Measurements from ENCODE around the gene DIDO1.

Gene DIDO1

DNA sequence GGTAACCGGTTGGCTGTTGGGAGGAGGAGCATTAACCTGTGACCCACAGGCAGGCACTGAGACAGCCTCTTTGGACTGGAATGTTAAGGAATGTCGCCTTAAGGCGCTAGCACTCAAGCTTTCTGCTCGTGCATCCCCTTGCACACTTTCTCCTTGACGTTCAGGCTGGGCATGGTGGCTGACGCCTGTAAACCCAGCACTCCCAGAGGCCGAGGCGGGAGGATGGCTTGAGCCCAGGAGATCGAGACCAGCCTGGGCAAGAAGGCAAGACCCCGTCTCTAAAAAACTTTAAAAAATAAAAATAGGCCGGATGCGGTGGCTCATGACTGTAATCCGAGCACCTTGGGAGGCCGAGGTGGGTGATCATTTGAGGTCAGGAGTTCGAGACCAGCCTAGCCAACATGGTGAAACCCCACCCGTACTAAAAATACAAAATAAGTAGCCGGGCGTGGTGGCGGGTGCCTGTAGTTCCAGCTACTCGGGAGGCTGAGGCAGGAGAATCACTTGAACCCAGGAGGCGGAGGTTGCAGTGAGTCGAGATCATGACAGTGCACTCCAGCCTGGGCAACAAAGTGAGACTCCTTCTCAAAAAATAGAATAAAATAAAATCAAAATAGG lies 9.8 kb upstream of the DIDO1 start:
- CTCF ChIA-PET, result interaction anchor here (2.7 kb wide), 2 partner anchors 9 to 36 kb away, joined by 9 to 11 read pairs; no protein-coding TSS in a partner anchor
- no peak overlapping the region for H3K27ac Mint-ChIP-seq
- peak overlapping the region; percentile 99 for H3K4me3 Mint-ChIP-seq

DNA sequence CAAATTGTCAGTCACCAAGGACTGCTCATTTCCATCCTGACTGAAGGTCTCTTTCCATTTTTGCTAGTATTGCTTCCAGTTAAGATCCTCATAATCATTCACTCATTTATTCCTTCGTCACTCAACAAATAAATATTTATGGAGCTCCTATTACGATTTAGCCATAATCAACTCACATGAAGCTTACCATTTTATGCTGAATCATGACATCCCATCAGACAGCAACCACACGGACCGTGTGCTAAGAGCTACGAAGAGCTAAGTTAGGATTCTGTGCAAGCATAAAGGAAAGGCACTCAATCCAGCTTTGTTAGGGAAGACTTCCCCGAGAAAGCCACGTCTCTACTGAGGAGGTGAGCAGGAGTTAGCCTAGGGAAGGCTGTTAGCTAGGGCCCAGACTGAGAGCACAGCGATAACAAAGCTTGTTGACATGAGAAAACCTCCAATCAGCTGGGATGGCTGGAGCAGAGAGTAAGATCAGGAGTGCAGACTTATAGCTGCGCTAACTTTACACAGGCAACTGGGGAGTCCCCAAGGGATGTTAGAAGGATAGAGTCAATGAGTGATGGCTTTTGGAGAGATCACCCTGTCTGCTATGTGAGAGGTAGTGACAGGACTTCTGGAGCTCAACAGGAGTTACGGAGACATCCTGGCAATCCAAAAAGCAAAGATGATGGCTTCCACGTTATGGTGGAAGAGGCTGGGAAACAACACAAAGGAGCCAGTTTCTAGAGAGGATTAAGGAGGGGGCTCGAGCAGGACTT lies 9.1 kb upstream of the DIDO1 start:
- no peak for DNase-seq
- Mint-ChIP-seq H3K27me3 (no peaks in the 10 kb centered on the region), H3K4me1 (peaks cover 43% of the 10 kb centered on the region), H3K9me3 (no peaks in the 10 kb centered on the region), H3K4me3 (no peak overlapping the region), H3K36me3 (peaks cover 21% of the 10 kb centered on the region), H3K27ac (no peak overlapping the region)
- CTCF ChIA-PET, result interaction anchor here (1.0 to 2.7 kb wide), 5 partner anchors 8 to 36 kb away, joined by 3 to 11 read pairs (median 5); no protein-coding TSS in a partner anchor

More for the DNA sequence above, 9.8 kb upstream of the DIDO1 start:
- DNase-seq, result no peak
- Mint-ChIP-seq H3K4me1 (peaks cover 43% of the 10 kb centered on the region), H3K27me3 (no peaks in the 10 kb centered on the region), H3K36me3 (peaks cover 22% of the 10 kb centered on the region), H3K9me3 (no peaks in the 10 kb centered on the region)

DNA sequence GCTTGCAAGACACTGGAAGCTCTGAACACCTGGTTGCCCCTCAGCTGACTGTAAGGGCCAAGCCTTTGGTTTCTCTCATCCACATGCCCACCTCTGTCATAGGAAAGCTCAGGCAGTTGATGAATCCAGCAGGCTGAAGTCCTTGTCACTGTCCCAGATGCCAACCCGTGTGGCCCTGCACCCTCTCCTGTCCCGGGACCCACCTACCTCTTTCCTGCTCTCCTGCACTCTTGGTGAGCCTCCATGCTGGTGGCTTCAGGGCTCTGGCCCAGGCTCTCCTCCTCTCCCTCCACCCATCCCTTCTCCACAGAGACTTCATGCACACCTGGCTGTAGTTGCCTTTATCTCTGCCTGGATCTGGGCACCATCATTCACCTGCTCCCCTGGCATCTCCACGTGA lies 7.7 kb upstream of the DIDO1 start:
- no peaks in the 10 kb centered on the region for H3K9me3 Mint-ChIP-seq

DNA sequence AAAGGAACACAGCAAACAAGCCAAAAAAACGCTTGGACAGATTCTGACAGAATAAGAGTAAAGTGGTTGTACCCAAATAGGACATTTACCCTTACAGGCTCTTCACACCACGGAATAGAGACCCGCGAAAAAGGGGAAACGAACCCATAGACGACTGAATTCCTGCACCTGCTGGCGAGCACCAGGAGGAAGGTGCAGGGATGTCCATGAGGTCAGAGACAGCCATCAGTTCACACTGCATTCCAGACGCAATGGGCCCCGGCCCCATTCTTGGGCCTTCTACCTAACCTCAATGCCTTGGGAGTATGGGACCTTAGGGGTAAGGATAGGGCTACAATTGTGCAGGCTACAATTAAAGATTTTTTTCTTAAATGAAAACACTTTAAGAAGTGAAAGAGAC lies 5.2 kb upstream of the DIDO1 start:
- Mint-ChIP-seq H3K27me3 (no peaks in the 10 kb centered on the region), H3K36me3 (peaks cover 10% of the 10 kb centered on the region), H3K4me1 (peaks cover 56% of the 10 kb centered on the region), H3K4me3 (no peak overlapping the region), H3K9me3 (no peaks in the 10 kb centered on the region), H3K27ac (no peak overlapping the region)
- CTCF ChIA-PET, result no interaction called here
- no peak for DNase-seq

More for the DNA sequence above, 7.7 kb upstream of the DIDO1 start:
- no peaks in the 10 kb centered on the region for H3K27me3 Mint-ChIP-seq
- peaks cover 44% of the 10 kb centered on the region for H3K4me1 Mint-ChIP-seq
- DNase-seq, result no peak
- H3K4me3 Mint-ChIP-seq, result no peak overlapping the region
- CTCF ChIA-PET, result interaction anchor here (2.7 kb wide), 1 partner anchor 34 kb away, joined by 9 read pairs; no protein-coding TSS in a partner anchor
- peaks cover 13% of the 10 kb centered on the region for H3K36me3 Mint-ChIP-seq
- H3K27ac Mint-ChIP-seq, result no peak overlapping the region

DNA sequence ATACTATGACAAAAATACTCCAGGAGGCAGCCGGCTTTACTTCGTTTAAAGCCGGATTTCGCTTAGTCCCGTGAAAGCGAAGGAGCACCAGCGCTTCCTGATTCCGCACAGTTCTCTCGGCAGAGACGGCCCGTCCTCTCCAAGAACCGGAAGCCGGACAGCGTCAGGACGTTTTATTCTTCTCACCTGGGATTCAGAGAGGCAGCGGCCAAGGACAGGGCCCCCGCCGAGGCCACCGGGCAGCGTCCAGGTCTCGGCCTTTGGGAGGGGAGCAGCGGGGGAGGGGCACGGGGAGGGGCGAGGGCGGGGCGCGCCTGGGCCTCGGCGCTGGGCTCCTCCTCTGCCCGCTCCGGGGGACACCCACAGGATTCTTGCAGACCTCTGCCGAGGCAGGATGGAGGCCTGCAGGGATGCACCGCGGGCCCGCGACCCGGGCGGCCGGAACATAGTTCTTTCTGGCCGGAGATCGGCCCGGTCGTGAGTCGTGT lies 2.8 kb upstream of the DIDO1 start:
- CTCF ChIA-PET, result interaction anchor here (0.6 to 2.5 kb wide), 3 partner anchors 11 to 80 kb away, joined by 4 to 14 read pairs (median 5); no protein-coding TSS in a partner anchor
- Mint-ChIP-seq H3K36me3 (peaks cover 24% of the 10 kb centered on the region), H3K27ac (peak overlapping the region; percentile 94), H3K27me3 (no peaks in the 10 kb centered on the region), H3K4me1 (peaks cover 68% of the 10 kb centered on the region), H3K4me3 (peak overlapping the region; percentile 95), H3K9me3 (no peaks in the 10 kb centered on the region)
- peak; percentile 73 for DNase-seq

DNA sequence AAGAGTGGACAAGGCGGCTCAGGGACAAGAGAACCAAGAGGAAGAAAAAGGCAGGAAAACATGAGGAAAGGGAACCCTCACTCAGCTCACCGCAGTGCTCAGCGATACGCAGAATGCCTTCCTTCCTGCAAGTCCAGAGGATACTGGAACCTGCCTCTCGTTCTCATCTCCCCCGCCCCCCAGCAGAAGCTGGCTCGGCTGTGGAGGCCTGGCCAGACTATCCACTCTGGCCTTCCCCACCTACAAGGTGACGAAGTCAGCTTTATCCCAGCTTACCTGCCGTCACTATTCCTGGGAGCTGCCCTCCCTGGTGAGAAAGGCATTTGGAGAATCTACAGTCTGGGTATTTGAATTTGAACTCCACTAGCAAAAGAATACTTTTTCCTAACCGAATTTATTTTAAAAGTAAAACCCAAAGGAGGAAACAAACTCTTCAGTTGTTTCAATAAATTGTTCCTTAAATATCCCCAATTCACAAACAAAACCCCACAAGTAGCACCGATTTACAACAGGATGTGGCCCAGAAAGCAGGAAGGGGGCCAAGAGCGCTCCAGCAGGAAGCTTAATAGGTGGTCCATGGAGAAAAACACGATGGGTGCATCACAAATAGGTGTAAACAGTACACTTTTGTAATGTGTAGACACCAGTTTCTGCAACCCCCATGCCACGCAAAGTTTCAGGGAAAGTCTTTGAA lies 2.1 kb upstream of the DIDO1 start:
- H3K27ac Mint-ChIP-seq, result peak overlapping the region; percentile 94
- DNase-seq, result peak; percentile 35
- H3K4me3 Mint-ChIP-seq, result peak overlapping the region; percentile 95
- peaks cover 74% of the 10 kb centered on the region for H3K4me1 Mint-ChIP-seq
- CTCF ChIA-PET, result interaction anchor here (1.3 to 5.8 kb wide), 5 partner anchors 8 to 44 kb away, joined by 4 to 34 read pairs (median 11); partner anchors contain the start of gene GID8
- H3K27me3 Mint-ChIP-seq, result no peaks in the 10 kb centered on the region
- H3K9me3 Mint-ChIP-seq, result no peaks in the 10 kb centered on the region
- peaks cover 26% of the 10 kb centered on the region for H3K36me3 Mint-ChIP-seq

DNA sequence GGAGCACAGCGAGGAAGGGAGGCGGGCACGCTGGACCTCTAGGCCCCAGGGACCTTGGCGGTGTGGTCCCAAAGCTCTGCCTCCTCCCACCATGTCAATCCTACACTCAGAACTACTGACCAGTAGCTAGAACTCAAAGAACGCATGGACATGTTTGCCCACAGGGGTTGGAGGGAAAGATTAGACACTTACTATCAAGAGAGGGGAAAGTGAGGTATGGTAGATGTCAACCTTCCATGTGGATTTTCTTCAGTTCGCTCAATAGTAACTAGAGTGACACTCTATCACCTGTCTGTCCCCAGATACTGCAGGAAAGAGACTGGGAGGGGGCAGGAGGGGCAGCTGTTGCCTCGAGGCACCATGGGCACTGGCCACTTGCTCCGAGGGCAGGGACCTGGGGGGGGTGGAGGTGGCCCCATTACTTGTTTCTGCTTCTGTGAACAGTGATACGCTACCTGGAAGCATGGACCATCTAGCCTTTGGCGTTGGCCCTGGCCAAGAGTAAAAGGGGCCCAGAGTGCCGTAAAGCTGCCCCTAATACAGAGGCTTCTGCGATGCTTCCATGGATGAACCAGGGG lies 912 bp upstream of the DIDO1 start:
- H3K9me3 Mint-ChIP-seq, result no peaks in the 10 kb centered on the region
- peaks cover 75% of the 10 kb centered on the region for H3K4me1 Mint-ChIP-seq
- DNase-seq, result no peak
- peaks cover 26% of the 10 kb centered on the region for H3K36me3 Mint-ChIP-seq
- H3K4me3 Mint-ChIP-seq, result peak overlapping the region; percentile 95
- peak overlapping the region; percentile 94 for H3K27ac Mint-ChIP-seq
- CTCF ChIA-PET, result interaction anchor here (0.7 to 5.8 kb wide), 5 partner anchors 9 to 45 kb away, joined by 3 to 34 read pairs (median 11); partner anchors contain the start of gene GID8
- H3K27me3 Mint-ChIP-seq, result no peaks in the 10 kb centered on the region

DNA sequence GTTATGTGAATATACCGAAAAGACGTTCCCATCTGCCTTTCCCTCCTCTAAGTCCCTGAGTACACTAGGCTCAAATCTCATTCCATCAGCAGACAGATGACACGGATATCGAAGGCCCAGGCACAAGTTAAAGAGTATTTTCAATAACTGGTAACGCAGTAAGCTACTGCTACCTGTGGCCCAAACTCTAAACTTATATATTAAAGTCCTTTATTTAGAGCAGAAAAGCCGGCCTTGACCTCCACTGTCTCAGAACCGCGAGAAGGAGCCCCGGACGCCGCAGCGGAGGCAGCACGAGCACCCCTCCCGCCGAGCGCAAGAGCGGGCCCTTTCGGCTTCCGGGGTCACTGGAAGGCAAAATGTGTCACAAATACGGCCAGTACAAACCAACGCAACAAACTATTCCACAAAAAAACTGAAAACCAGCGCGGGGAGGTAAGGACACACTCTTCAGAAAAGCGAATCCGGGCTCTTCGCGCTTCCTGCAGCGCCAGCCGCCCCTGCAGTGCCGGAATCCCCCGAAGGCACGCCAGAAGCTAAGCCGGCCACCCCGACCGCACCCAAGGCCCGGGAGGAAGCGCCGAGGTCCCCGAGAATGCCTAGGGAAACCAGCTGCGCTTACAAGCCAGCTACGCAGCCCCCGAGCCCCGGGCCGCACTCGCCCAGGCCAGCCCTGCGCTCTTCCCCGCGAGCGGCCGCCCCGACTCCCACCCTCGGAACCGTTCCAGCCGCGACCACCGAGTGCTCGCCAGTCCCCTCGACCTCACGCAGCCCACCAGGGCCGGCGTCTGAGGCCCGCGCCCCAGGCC lies 681 bp downstream of the DIDO1 start:
- Mint-ChIP-seq H3K36me3 (peaks cover 27% of the 10 kb centered on the region), H3K4me3 (peak overlapping the region; percentile 97), H3K27ac (peak overlapping the region; percentile 95), H3K4me1 (peaks cover 79% of the 10 kb centered on the region), H3K9me3 (no peaks in the 10 kb centered on the region), H3K27me3 (no peaks in the 10 kb centered on the region)
- peak; percentile 66 for DNase-seq
- CTCF ChIA-PET, result interaction anchor here (0.9 to 5.8 kb wide), 4 partner anchors 9 to 118 kb away, joined by 3 to 34 read pairs (median 4); no protein-coding TSS in a partner anchor

DNA sequence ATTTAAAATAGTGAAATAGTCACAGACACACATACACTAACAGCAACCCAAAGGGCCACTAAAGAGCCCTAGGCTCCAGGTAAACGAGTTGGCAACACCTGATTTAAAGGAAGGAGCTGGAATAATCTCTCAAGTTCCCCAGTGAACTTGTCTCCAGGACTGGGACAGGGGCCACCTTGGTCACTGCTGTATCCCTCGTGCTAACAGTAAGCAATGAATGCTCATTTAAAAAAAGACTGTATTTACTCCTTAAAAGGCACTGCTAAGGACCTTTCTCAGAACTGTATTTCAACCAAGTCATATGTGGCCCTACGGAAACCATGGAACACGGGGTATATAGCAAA lies 1.3 kb downstream of the DIDO1 start:
- Mint-ChIP-seq H3K27me3 (no peaks in the 10 kb centered on the region), H3K4me1 (peaks cover 79% of the 10 kb centered on the region), H3K27ac (peak overlapping the region; percentile 95), H3K36me3 (peaks cover 27% of the 10 kb centered on the region), H3K9me3 (no peaks in the 10 kb centered on the region), H3K4me3 (peak overlapping the region; percentile 97)
- DNase-seq, result no peak
- CTCF ChIA-PET, result interaction anchor here (1.0 to 5.8 kb wide), 4 partner anchors 18 to 117 kb away, joined by 3 to 34 read pairs (median 4); no protein-coding TSS in a partner anchor

DNA sequence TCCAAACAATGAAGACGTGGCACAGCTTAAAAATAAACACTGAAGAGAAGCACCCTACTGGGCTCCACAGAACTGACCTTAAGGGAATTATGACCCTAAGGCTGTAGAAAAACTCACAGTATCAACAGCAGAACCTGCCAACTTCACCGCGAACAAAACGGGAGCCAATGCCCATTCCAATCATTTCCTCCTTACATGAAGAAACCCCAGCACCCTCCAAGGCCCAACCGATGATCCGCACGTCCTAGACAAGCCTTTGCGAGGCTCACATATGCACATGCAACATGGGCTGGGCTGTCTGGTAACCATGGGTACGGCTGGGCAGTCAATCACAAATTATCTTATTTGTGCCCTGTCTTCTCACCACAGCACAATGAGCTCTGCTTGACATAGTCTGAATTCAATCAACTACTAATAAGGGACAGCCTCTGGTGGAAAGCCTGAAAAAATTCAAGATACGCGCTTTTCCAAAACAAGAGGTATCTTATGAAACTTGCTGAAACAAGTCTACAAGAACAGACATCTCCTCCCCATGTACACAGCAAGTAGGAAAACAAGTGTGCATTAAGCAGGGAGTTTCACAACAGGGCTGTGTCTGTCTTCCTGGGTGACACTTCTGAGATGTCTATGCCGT lies 1.7 kb downstream of the DIDO1 start:
- Mint-ChIP-seq H3K27me3 (no peaks in the 10 kb centered on the region), H3K36me3 (peaks cover 27% of the 10 kb centered on the region), H3K4me1 (peaks cover 79% of the 10 kb centered on the region), H3K4me3 (peak overlapping the region; percentile 97), H3K27ac (peak overlapping the region; percentile 95), H3K9me3 (no peaks in the 10 kb centered on the region)
- CTCF ChIA-PET, result interaction anchor here (1.0 to 5.8 kb wide), 5 partner anchors 13 to 117 kb away, joined by 3 to 34 read pairs (median 4); no protein-coding TSS in a partner anchor
- DNase-seq, result peak; percentile 39

DNA sequence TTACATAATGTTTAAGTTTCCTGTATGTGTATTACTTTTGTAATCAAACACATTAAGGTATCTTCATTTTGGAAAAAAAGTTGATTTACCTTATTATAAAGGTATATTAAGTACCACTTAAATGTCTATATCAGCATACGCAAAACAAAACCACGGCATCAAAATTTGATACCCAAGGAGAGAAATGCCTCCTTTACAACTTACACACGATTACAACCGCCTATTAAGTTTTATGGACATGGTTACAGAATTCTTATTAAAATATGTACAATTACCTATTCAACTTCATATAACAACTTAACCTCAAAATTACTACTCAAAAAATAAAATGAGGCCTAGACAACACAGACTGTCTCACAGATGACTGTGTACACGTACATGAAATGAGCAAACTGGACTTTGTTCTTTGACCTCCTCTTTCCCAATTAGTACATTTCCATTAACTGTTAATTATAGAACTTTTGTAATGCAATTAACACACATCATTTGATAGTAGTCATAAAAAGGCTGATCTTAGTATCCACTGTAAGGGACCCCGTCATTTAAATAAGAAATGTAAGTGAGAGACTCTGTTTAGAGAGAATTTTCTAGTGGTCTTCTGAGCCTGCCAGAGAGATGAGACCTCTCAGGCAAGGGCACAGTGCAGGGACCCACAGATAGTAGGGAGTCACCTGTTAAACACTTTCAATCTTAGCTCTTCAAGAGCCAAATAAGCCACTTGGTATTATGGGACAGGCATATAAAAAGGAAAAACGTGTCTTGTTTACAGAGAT lies 2.5 kb downstream of the DIDO1 start:
- DNase-seq, result no peak
- Mint-ChIP-seq H3K27ac (peak overlapping the region; percentile 95), H3K9me3 (no peaks in the 10 kb centered on the region), H3K36me3 (peaks cover 25% of the 10 kb centered on the region), H3K4me3 (peak overlapping the region; percentile 97), H3K27me3 (no peaks in the 10 kb centered on the region), H3K4me1 (peaks cover 83% of the 10 kb centered on the region)
- CTCF ChIA-PET, result interaction anchor here (0.6 to 5.8 kb wide), 5 partner anchors 12 to 30 kb away, joined by 3 to 34 read pairs (median 4); no protein-coding TSS in a partner anchor

Measured in activated naive CD4-positive, alpha-beta T cell treated with anti-CD3 and anti-CD28 coated beads, Interleukin-2, amount 10 ng/mL, durations not matched to agents 7 days and 5 days (primary cell).